Purkinje cell (primary cell): Measurements from ENCODE around the gene RBM4B. TPM values are rescaled to one million over a fixed set of nuclear protein-coding genes. Genes with fewer than 3 reads are reported as not detected.

Experiments
- polyA plus RNA-seq: library from polyadenylated mRNA; unstranded; fragments of >200 nt; fragmentation: Nextera tagmentation; gene quantifications from 2 replicates; pipeline ENCODE4 v1.2.1, GENCODE V29; 2014

The RBM4B gene
- polyA plus RNA-seq, result 16.2 and 17.1 TPM in 2 replicates

GRCh38 chr11:66677599-66678375 lies at the start of gene RBM4B:
RBM4B (minus strand) TSS chr11:66677887; CDS start chr11:66677079, 808 bp downstream.

GRCh38 chr11:66638177-66639065 lies 39.3 kb downstream of the RBM4B start, which contains the start of gene RBM4:
RBM4 (plus strand) TSS chr11:66638703; CDS start chr11:66639712, 1,009 bp downstream.

GRCh38 chr11:66616379-66617154 lies 61.1 kb downstream of the RBM4B start, which contains the start of gene RBM14:
RBM14 (plus strand) TSS chr11:66616630; CDS start chr11:66616721, 91 bp downstream.

Other genes starting within 250 kb of the RBM4B start
- gene MRPL11, start 239.0 kb downstream of the RBM4B start, polyA plus RNA-seq, result 17.4 and 20.0 TPM in 2 replicates
- 1.9 and 3.8 TPM in 2 replicates for gene PELI3, start 211.0 kb downstream of the RBM4B start, polyA plus RNA-seq
- gene DPP3, start 197.5 kb downstream of the RBM4B start, polyA plus RNA-seq, result 7.0 and 9.5 TPM in 2 replicates
- gene BBS1, start 167.3 kb downstream of the RBM4B start, polyA plus RNA-seq, result 8.4 and 11.0 TPM in 2 replicates
- gene ZDHHC24, start 131.8 kb downstream of the RBM4B start, polyA plus RNA-seq, result 3.7 and 4.8 TPM in 2 replicates
- not detected in 2 replicates for gene ACTN3, start 131.0 kb downstream of the RBM4B start, polyA plus RNA-seq
- gene CTSF, start 109.3 kb downstream of the RBM4B start, polyA plus RNA-seq, result 17.0 and 22.1 TPM in 2 replicates
- not detected in 2 replicates for gene CCDC87, start 84.8 kb downstream of the RBM4B start, polyA plus RNA-seq
- 11.9 and 12.9 TPM in 2 replicates for gene CCS, start 84.7 kb downstream of the RBM4B start, polyA plus RNA-seq
- gene RBM14, start 61.3 kb downstream of the RBM4B start, polyA plus RNA-seq, result 8.6 and 17.6 TPM in 2 replicates
- gene RBM4, start 39.2 kb downstream of the RBM4B start, polyA plus RNA-seq, result 45.8 and 61.8 TPM in 2 replicates
- 73.2 and 78.9 TPM in 2 replicates for gene SPTBN2, start 51.3 kb upstream of the RBM4B start, polyA plus RNA-seq
- 3.7 and 8.7 TPM in 2 replicates for gene RCE1, start 165.6 kb upstream of the RBM4B start, polyA plus RNA-seq
- gene LRFN4, start 179.2 kb upstream of the RBM4B start, polyA plus RNA-seq, result 0.47 and 0.60 TPM in 2 replicates